BJ (cell line): ENCODE results near the gene SMURF1. TPM values are rescaled to one million over a fixed set of nuclear protein-coding genes. Genes with fewer than 3 reads are reported as not detected.

ENCODE experiments used
- CTCF ChIA-PET: fragments of 350-600 bp; formaldehyde crosslinking; extraction: SDS; loops from one replicate; lab custom pipeline; 2021; ENCODE audit warnings: antibody characterized with exemption, inconsistent platforms; lab: Yijun Ruan, JAX
- POLR2A ChIA-PET: fragments of 300-600 bp; sonication (Branson Sonifier 250); formaldehyde crosslinking; extraction: SDS; loops from one replicate; lab custom pipeline; 2021; ENCODE audit warnings: antibody characterized with exemption; lab: Charles Lee
- DNase-seq: peaks from one replicate; pipeline ENCODE4 v3.0.0-alpha.2; 2011; ENCODE audit warnings: low read depth
- H3K27me3 ChIP-seq: 2 replicates; pipeline ENCODE4 v1.6.0; 2011; ENCODE audit warnings: low read length; ENCODE audit not compliant: control insufficient read depth, insufficient read depth
- H3K36me3 ChIP-seq: 2 replicates; pipeline ENCODE4 v1.5.1; 2011; ENCODE audit warnings: low read length; ENCODE audit not compliant: control insufficient read depth, insufficient read depth
- H3K4me3 ChIP-seq: 2 replicates; pipeline ENCODE4 v1.5.1; 2011; ENCODE audit warnings: low read depth, mild to moderate bottlenecking, control low read depth, low read length
- polyA plus RNA-seq: library from polyadenylated mRNA; depleted of rRNA; stranded (reverse); fragments of >200 nt; gene quantifications from 2 replicates; pipeline ENCODE4 v1.2.3, GENCODE V29; 2011
- TF ChIP-seq, protein P1 (sequence below): IDR thresholded peaks from 2 replicates; pipeline ENCODE4 v1.5.1; 2011; ENCODE audit warnings: low read depth, mild to moderate bottlenecking, control low read depth, inconsistent platforms, low read length, moderate library complexity; ENCODE audit not compliant: insufficient read depth

SMURF1 gene
- polyA plus RNA-seq, 1 experiment: 15.4 TPM

DNA sequence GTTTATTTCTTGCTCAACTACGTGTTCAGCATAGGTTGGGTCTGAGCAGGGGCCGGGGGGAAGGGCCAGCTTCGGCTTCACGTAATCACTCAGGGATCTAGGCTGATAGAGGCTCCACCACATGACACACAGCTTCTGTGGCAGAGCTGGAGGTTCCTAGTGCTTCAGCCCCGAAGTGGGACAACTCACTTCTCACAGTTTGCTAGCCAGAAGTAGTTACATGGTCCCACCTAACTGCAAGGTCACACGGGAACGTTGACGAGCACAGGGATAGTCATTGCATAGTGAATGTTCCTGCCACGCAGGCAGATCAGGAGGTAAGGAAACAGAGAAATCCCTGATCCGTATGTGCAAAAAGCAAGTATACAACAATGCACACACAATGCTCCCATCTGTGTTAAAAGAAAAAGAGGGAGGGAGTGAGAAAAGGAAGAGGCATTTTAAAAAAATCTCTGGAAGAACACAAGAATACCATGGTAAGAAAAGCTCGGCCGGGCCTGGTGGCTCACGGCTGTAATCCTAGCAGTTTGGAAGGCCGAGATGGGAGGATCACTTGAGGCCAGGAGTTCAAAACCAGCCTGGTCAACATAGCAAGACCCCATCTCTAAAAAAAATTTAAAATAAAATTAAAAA lies 16.9 kb downstream of the SMURF1 start:
- H3K36me3 ChIP-seq: no peaks in the 10 kb centered on the region
- H3K4me3 ChIP-seq: no peak overlapping the region
- ChIA-PET POLR2A (no interaction called here), CTCF (interaction anchor here (0.6 to 1.1 kb wide), 2 partner anchors 10 to 767 kb away, joined by 3 to 4 read pairs; no protein-coding TSS in a partner anchor)
- H3K27me3 ChIP-seq: no peaks in the 10 kb centered on the region
- TF ChIP-seq, protein P1, sequence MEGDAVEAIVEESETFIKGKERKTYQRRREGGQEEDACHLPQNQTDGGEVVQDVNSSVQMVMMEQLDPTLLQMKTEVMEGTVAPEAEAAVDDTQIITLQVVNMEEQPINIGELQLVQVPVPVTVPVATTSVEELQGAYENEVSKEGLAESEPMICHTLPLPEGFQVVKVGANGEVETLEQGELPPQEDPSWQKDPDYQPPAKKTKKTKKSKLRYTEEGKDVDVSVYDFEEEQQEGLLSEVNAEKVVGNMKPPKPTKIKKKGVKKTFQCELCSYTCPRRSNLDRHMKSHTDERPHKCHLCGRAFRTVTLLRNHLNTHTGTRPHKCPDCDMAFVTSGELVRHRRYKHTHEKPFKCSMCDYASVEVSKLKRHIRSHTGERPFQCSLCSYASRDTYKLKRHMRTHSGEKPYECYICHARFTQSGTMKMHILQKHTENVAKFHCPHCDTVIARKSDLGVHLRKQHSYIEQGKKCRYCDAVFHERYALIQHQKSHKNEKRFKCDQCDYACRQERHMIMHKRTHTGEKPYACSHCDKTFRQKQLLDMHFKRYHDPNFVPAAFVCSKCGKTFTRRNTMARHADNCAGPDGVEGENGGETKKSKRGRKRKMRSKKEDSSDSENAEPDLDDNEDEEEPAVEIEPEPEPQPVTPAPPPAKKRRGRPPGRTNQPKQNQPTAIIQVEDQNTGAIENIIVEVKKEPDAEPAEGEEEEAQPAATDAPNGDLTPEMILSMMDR: no peak
- DNase-seq: no peak

DNA sequence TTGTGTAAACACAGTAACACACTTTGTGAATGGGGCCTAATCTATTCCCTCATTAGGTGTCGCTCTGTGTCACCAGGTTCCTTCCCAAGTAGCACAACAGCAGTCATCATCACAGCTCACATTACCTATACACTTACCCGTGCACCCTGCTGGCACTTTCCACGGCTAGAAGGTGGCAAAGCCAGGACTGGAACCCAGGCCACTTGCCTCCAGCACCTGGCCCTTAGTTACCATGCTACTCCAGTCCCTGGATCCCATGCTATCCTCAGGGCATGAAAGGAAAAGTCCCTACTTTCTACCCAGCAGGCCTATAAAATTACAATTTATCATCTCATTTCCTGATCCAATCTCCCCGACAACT lies 18.4 kb downstream of the SMURF1 start:
- POLR2A ChIA-PET: no interaction called here
- no peaks in the 10 kb centered on the region for H3K27me3 ChIP-seq
- H3K4me3 ChIP-seq: no peak overlapping the region
- no peak for DNase-seq
- TF ChIP-seq, protein P1: no peak
- H3K36me3 ChIP-seq: no peaks in the 10 kb centered on the region
- CTCF ChIA-PET: no interaction called here

DNA sequence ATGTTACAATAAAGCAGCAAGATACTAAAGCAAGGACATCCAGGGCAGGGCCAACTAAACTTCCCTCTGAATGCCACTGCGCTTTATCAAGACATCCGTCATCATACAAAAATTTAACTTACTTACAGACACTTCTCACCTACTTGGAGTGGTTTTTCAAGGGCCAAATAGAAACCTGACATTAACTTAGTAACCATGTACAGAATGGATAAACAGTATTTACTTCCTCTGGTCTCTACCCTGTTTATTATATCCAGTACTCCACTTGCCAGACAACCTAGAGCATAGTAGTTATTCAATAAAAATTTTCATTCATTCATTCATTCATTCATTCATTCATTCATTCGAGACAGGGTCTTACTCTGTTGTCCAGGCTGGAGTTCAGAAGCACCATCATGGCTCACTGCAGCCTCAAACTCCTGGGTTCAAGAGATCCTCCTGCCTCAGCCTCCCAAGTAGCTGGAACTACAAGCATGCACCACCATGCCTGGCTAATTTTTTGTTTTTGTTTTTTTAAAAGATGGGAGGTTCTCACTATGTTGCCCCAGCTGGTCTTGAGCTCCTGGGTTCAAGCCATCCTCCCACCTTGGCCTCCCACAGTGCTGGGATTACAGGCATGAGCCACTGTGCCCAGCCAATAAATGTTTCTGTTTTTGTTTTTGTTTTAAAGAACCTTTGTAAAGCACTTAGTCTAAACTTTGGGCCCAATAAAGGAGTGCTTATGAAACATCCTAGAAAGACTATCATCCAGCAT lies 19.0 kb downstream of the SMURF1 start:
- H3K4me3 ChIP-seq: no peak overlapping the region
- no peak for DNase-seq
- no peaks in the 10 kb centered on the region for H3K27me3 ChIP-seq
- TF ChIP-seq, protein P1: no peak
- ChIA-PET CTCF (interaction anchor here (1.4 kb wide), 1 partner anchor 16 kb away, joined by 5 read pairs; no protein-coding TSS in a partner anchor), POLR2A (no interaction called here)
- H3K36me3 ChIP-seq: no peaks in the 10 kb centered on the region

DNA sequence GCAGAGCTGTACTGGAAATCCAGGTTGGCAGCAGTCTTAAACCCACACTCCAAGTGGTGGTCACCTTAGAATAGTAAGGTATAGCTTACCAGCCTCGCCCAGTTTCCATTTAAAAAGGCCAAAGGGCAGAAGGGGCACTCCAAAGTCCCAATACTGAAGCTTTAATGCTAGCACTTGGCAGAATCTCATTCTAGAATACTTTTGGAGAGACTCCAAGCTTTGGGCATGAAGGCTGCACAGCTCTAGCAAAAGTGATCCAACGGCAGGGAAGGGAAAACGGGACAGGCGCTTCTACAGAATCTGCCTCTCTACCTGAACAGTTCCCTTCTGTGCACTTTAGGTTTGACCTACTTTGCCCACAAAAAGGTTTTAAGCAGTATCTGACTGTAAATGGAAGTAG lies 19.7 kb downstream of the SMURF1 start:
- CTCF ChIA-PET: interaction anchor here (1.3 to 1.8 kb wide), 4 partner anchors 11 to 42 kb away, joined by 4 to 7 read pairs (median 5); no protein-coding TSS in a partner anchor
- POLR2A ChIA-PET: no interaction called here
- DNase-seq: no peak
- TF ChIP-seq, protein P1: no peak
- no peaks in the 10 kb centered on the region for H3K27me3 ChIP-seq
- H3K4me3 ChIP-seq: no peak overlapping the region
- H3K36me3 ChIP-seq: no peaks in the 10 kb centered on the region

DNA sequence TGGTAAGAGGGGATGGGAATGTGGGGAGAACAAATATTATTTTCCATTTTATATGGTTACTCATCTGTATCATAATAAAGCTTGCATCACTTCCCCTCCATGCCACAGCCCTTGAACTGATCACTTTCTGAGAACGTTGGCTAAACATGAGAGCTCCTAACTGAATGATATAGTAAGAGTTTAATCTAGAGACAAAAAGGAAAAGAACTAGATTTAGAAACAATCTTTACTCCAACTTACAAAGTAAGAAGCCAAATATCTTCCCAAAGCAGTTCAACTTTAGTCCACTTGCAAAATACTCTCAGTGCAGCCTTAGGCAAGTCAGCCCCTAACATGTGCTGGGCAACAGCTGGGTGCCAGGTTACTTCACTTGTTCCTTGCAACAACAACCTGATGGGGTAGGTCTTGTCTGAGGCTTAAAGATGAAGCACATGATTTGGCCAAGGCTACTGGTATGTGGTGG lies 20.3 kb downstream of the SMURF1 start:
- DNase-seq: no peak
- H3K27me3 ChIP-seq: no peaks in the 10 kb centered on the region
- ChIA-PET POLR2A (interaction anchor here (0.6 kb wide), 1 partner anchor 67 kb away, joined by 6 read pairs; no protein-coding TSS in a partner anchor), CTCF (interaction anchor here (1.3 to 1.8 kb wide), 4 partner anchors 10 to 41 kb away, joined by 4 to 7 read pairs (median 5); no protein-coding TSS in a partner anchor)
- TF ChIP-seq, protein P1: no peak
- H3K4me3 ChIP-seq: no peak overlapping the region
- H3K36me3 ChIP-seq: no peaks in the 10 kb centered on the region
